ENCODE data around the gene RDH13.

GRCh38 chr19:55112246-55112776 lies 49.4 kb upstream of the RDH13 start:
- no peak for TF ChIP-seq CEBPB (IDR thresholded peaks at IDR 0.05)
- TF ChIP-seq YY1 (IDR thresholded peaks at IDR 0.05; ENCODE audit: low read depth) = no peak
- TF ChIP-seq, protein P1, sequence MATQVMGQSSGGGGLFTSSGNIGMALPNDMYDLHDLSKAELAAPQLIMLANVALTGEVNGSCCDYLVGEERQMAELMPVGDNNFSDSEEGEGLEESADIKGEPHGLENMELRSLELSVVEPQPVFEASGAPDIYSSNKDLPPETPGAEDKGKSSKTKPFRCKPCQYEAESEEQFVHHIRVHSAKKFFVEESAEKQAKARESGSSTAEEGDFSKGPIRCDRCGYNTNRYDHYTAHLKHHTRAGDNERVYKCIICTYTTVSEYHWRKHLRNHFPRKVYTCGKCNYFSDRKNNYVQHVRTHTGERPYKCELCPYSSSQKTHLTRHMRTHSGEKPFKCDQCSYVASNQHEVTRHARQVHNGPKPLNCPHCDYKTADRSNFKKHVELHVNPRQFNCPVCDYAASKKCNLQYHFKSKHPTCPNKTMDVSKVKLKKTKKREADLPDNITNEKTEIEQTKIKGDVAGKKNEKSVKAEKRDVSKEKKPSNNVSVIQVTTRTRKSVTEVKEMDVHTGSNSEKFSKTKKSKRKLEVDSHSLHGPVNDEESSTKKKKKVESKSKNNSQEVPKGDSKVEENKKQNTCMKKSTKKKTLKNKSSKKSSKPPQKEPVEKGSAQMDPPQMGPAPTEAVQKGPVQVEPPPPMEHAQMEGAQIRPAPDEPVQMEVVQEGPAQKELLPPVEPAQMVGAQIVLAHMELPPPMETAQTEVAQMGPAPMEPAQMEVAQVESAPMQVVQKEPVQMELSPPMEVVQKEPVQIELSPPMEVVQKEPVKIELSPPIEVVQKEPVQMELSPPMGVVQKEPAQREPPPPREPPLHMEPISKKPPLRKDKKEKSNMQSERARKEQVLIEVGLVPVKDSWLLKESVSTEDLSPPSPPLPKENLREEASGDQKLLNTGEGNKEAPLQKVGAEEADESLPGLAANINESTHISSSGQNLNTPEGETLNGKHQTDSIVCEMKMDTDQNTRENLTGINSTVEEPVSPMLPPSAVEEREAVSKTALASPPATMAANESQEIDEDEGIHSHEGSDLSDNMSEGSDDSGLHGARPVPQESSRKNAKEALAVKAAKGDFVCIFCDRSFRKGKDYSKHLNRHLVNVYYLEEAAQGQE (IDR thresholded peaks at IDR 0.05; ENCODE audit: low read depth) = no peak
